Measurements from ENCODE around the gene PCGF1. TPM values are rescaled to one million over a fixed set of nuclear protein-coding genes. Genes with fewer than 3 reads are reported as not detected.

Gene PCGF1
- total and polyA plus RNA-seq, 2 of the 8 experiments (the other 6 are each of a cell fraction or from before 2014, with no cell fraction given), result 10.0 to 23.7 TPM

GRCh38 chr2:74457549-74458131, 49.9 kb downstream of the PCGF1 start (continued):
- TF ChIP-seq CHD7 (IDR thresholded peaks at IDR 0.05; ENCODE audit: insufficient replicate concordance, low read length) (no peak), CTBP2 (IDR thresholded peaks at IDR 0.05; ENCODE audit: borderline replicate concordance, insufficient read depth, insufficient read length, low read length) (no peak), SIN3A (conservative IDR thresholded peaks at IDR 0.05 in 1 of 2, IDR thresholded peaks at IDR 0.05 in 1 of 2; ENCODE audit: low read depth in 1 of 2, low read length in 2 of 2) (peak in 1 of 2 experiments; percentile 34; a peak in 2 of 4 replicates), NANOG (IDR thresholded peaks at IDR 0.05; ENCODE audit: insufficient read depth, low read depth, low read length, poor library complexity, severe bottlenecking) (no peak), ATF3 (IDR thresholded peaks at IDR 0.05; ENCODE audit: insufficient read depth, low read depth, low read length) (no peak), CTCF (IDR thresholded peaks at IDR 0.05; ENCODE audit: control extremely low read depth in 1 of 3, insufficient read depth in 1 of 3, low read depth in 1 of 3, low read length in 3 of 3) (no peak)
